ENCODE data around the gene S100P.

- TF ChIP-seq POLR2A (IDR thresholded peaks at IDR 0.05) (no peak), CTCF (IDR thresholded peaks at IDR 0.05) (no peak)
Measured at GRCh38 chr4:6692379-6692778, 1.3 kb upstream of the S100P start.

All from testis (tissue), 2 donors.